ENCODE data around the gene STX4. TPM values are rescaled to one million over a fixed set of nuclear protein-coding genes. Genes with fewer than 3 reads are reported as not detected.
A peak's percentile ranks its signal among the peaks of the same experiment; 100 is the strongest.

Gene STX4
- polyA plus RNA-seq, 2 of the 4 experiments (the other 2 are of a cell fraction), result 39.7 to 73.9 TPM

DNA sequence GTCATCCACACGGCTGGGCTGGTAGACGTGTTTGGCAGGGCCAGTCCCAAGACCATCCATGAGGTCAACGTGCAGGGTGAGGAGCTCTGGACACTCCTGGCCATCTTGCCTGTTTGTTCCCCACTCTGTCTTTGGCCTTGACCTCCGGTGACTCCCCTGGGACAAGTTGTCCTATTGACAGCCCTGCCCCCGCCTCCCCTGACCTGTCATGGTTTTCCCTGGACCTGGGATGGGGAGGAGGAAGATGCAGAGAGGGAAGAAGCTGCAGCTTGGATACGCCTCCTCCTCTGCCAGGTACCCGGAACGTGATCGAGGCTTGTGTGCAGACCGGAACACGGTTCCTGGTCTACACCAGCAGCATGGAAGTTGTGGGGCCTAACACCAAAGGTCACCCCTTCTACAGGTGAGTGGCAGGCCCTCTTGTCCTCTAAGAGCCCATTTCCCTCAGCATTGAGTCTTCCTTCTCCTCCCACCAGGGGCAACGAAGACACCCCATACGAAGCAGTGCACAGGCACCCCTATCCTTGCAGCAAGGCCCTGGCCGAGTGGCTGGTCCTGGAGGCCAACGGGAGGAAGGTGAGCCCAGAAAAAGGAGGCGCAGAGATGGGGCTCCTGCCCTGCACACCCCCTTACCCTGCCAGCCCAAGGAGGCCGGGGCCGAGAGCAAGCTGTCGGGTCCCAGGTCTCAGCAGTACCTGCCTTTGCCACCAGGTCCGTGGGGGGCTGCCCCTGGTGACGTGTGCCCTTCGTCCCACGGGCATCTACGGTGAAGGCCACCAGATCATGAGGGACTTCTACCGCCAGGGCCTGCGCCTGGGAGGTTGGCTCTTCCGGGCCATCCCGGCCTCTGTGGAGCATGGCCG lies 47.0 kb upstream of the STX4 start:
- peak overlapping the region; percentile 84 to 88; a peak in 4 of 6 replicates for H3K27ac ChIP-seq
- 89% methylated on average over 19 of the region's 29 CpGs for WGBS (ENCODE audit: missing lambda C conversion rate)
- no peaks in the 10 kb centered on the region for H3K9me3 ChIP-seq
- TF ChIP-seq RNF2 (IDR thresholded peaks at IDR 0.05; ENCODE audit: borderline replicate concordance, low read depth) (no peak), ZFP36 (IDR thresholded peaks at IDR 0.05; ENCODE audit: borderline replicate concordance, partially characterized antibody) (no peak), FOSL2 (IDR thresholded peaks at IDR 0.05) (no peak), FOSL2 (CRISPR knock-in tag; IDR thresholded peaks at IDR 0.05) (no peak), EHF (CRISPR knock-in tag; IDR thresholded peaks at IDR 0.05) (no peak), ESRRA (IDR thresholded peaks at IDR 0.05; ENCODE audit: borderline replicate concordance, low read length) (no peak), CBX2 (IDR thresholded peaks at IDR 0.05; ENCODE audit: borderline replicate concordance, low read depth) (no peak), SMC3 (IDR thresholded peaks at IDR 0.05) (no peak), GATA3 (IDR thresholded peaks at IDR 0.05; ENCODE audit: borderline replicate concordance) (no peak), HOXA7 (CRISPR knock-in tag; IDR thresholded peaks at IDR 0.05) (no peak), TFCP2L1 (CRISPR knock-in tag; IDR thresholded peaks at IDR 0.05) (no peak), HES2 (IDR thresholded peaks at IDR 0.05) (no peak), ZSCAN20 (CRISPR knock-in tag; IDR thresholded peaks at IDR 0.05) (no peak), RARB (CRISPR knock-in tag; IDR thresholded peaks at IDR 0.05) (no peak), JUNB (IDR thresholded peaks at IDR 0.05) (no peak), HDAC2 (IDR thresholded peaks at IDR 0.05) (no peak), FOSB (CRISPR knock-in tag; IDR thresholded peaks at IDR 0.05) (no peak), USF2 (IDR thresholded peaks at IDR 0.05) (no peak)
- TF ChIP-seq, protein P1, sequence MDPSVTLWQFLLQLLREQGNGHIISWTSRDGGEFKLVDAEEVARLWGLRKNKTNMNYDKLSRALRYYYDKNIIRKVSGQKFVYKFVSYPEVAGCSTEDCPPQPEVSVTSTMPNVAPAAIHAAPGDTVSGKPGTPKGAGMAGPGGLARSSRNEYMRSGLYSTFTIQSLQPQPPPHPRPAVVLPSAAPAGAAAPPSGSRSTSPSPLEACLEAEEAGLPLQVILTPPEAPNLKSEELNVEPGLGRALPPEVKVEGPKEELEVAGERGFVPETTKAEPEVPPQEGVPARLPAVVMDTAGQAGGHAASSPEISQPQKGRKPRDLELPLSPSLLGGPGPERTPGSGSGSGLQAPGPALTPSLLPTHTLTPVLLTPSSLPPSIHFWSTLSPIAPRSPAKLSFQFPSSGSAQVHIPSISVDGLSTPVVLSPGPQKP (IDR thresholded peaks at IDR 0.05; ENCODE audit: low read depth, low read length), result no peak
- TF ChIP-seq, protein P2, sequence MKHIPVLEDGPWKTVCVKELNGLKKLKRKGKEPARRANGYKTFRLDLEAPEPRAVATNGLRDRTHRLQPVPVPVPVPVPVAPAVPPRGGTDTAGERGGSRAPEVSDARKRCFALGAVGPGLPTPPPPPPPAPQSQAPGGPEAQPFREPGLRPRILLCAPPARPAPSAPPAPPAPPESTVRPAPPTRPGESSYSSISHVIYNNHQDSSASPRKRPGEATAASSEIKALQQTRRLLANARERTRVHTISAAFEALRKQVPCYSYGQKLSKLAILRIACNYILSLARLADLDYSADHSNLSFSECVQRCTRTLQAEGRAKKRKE (CRISPR knock-in tag; IDR thresholded peaks at IDR 0.05; ENCODE audit: low read depth), result no peak
- FAIRE-seq (no peak), DNase-seq (ENCODE audit: low read depth in 1 of 2, low spot score in 1 of 2) (no peak), ATAC-seq (no peak)
- ChIA-PET POLR2A (interaction anchor here (0.5 to 2.0 kb wide), 8 partner anchors 11 to 463 kb away, joined by 3 to 11 read pairs (median 6); partner anchors contain the start of genes ZNF646 and ZNF668), CTCF (interaction anchor here (0.7 to 7.8 kb wide), 43 partner anchors 8 to 471 kb away, joined by 3 to 97 read pairs (median 12); partner anchors contain the start of genes STX4, VKORC1, ZNF646 and ZNF668)
- no peak overlapping the region for H3K4me3 ChIP-seq
- peak overlapping the region; percentile 89 for H3K4me2 ChIP-seq
- peaks cover 18% of the 10 kb centered on the region for H3K4me1 ChIP-seq

GRCh38 chr16:30987581-30988190 lies 45.7 kb upstream of the STX4 start:
- H3K27ac ChIP-seq, result no peak overlapping the region
- ChIA-PET CTCF (interaction anchor here (0.7 to 7.8 kb wide), 3 partner anchors 9 to 156 kb away, joined by 3 to 78 read pairs (median 3); no protein-coding TSS in a partner anchor), POLR2A (interaction anchor here (1.7 kb wide), 1 partner anchor 9 kb away, joined by 6 read pairs; no protein-coding TSS in a partner anchor)
- H3K4me2 ChIP-seq, result no peak overlapping the region
- no peak for DNase-seq (ENCODE audit: low read depth in 1 of 2, low spot score in 1 of 2)
- H3K4me3 ChIP-seq, result no peak overlapping the region
- H3K9me3 ChIP-seq, result no peaks in the 10 kb centered on the region
- no peak for TF ChIP-seq BHLHE40 (IDR thresholded peaks at IDR 0.05; ENCODE audit: low read depth, low read length)
- TF ChIP-seq, protein P3, sequence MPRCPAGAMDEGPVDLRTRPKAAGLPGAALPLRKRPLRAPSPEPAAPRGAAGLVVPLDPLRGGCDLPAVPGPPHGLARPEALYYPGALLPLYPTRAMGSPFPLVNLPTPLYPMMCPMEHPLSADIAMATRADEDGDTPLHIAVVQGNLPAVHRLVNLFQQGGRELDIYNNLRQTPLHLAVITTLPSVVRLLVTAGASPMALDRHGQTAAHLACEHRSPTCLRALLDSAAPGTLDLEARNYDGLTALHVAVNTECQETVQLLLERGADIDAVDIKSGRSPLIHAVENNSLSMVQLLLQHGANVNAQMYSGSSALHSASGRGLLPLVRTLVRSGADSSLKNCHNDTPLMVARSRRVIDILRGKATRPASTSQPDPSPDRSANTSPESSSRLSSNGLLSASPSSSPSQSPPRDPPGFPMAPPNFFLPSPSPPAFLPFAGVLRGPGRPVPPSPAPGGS (IDR thresholded peaks at IDR 0.05), result no peak
- TF ChIP-seq ZC3H11A (IDR thresholded peaks at IDR 0.05), result no peak
- TF ChIP-seq KDM5A (IDR thresholded peaks at IDR 0.05), result no peak
- TF ChIP-seq JUNB (IDR thresholded peaks at IDR 0.05), result no peak
- TF ChIP-seq TFCP2L1 (CRISPR knock-in tag; IDR thresholded peaks at IDR 0.05), result no peak
- no peak for TF ChIP-seq MAFK (IDR thresholded peaks at IDR 0.05; ENCODE audit: partially characterized antibody)
- TF ChIP-seq CHD4 (IDR thresholded peaks at IDR 0.05; ENCODE audit: borderline replicate concordance), result no peak
- no peak for TF ChIP-seq CTCF (IDR thresholded peaks at IDR 0.05)
- TF ChIP-seq MAZ (IDR thresholded peaks at IDR 0.05; ENCODE audit: borderline replicate concordance, low read depth, low read length), result no peak
- TF ChIP-seq ZFP36 (IDR thresholded peaks at IDR 0.05; ENCODE audit: borderline replicate concordance, partially characterized antibody), result no peak
- TF ChIP-seq, protein P4, sequence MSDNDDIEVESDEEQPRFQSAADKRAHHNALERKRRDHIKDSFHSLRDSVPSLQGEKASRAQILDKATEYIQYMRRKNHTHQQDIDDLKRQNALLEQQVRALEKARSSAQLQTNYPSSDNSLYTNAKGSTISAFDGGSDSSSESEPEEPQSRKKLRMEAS (IDR thresholded peaks at IDR 0.05), result no peak
- TF ChIP-seq FOSB (CRISPR knock-in tag; IDR thresholded peaks at IDR 0.05), result no peak
- peaks cover 18% of the 10 kb centered on the region for H3K4me1 ChIP-seq
- WGBS (ENCODE audit: missing lambda C conversion rate), result 91% methylated on average over 26 of the region's 30 CpGs
- ATAC-seq, result no peak
- FAIRE-seq, result no peak

Measured in A549 (cell line).